ENCODE results near the gene LAMB2. TPM values are rescaled to one million over a fixed set of nuclear protein-coding genes. Genes with fewer than 3 reads are reported as not detected.

The LAMB2 gene
- total and polyA plus RNA-seq, 2 of the 8 experiments (the other 6 are each of a cell fraction or from before 2014, with no cell fraction given): 112 to 153 TPM

DNA sequence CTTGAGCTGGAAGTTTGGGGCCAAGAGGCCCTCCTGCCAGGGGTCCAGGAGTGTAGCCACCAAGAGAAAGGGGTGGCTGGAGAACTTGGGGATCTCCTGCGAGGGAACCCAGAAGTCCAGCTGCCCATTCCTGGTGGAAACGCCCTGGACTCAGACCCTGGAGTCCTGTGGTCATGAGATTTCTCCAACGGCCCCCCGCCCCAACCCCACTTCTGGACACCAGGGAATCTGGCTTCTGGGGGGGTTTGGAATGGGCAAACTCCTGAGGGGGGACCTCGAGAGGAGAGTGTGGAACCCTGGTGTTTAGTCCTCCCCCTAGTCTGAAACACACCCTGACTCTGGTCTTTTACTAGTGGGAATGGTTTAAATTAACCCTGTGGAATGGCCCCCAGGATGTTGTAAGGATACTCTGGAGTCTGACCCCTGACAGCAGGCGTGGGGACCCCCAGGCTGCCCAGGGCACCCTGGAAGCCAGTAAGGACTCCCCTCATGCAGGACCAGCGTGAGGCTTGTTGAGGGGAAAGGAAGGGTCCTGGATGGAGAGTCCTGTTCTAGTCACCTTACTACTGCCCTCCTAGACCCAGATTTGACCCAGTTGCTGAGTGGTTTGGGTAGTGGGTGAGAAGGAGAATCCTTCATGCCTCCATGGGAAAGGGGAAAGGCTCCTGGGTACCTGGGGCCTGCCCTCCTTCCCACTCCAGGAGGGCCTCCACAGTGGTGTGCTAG lies 39.1 kb upstream of the LAMB2 start:
- H3K23ac ChIP-seq (ENCODE audit: insufficient read length): no peak overlapping the region
- no peak overlapping the region for H4K91ac ChIP-seq (replicated peaks; ENCODE audit: insufficient read length, low read length)
- H3K18ac ChIP-seq (ENCODE audit: extremely low read depth, low read length): no peak overlapping the region; the same call in 1 of the 2 replicates
- CTCF ChIA-PET (ENCODE audit: partially characterized antibody): interaction anchor here (0.5 to 5.9 kb wide), 20 partner anchors 9 to 278 kb away, joined by 3 to 38 read pairs (median 4); partner anchors contain the start of genes LAMB2 and USP19
- POLR2A ChIA-PET (ENCODE audit: partially characterized antibody): interaction anchor here (0.6 to 2.1 kb wide), 7 partner anchors 9 to 187 kb away, joined by 3 to 8 read pairs (median 3); partner anchors contain the start of gene NDUFAF3
- no peak overlapping the region for H2BK120ac ChIP-seq (replicated peaks; ENCODE audit: low read depth, low read length)
- H2BK12ac ChIP-seq (ENCODE audit: low read depth, low read length): no peak overlapping the region
- H4K5ac ChIP-seq (ENCODE audit: insufficient read length, low read depth, low read length): no peak overlapping the region
- H3K56ac ChIP-seq (replicated peaks; ENCODE audit: insufficient read length, low read depth, low read length): no peak overlapping the region
- no peak overlapping the region; the same call in 1 of the 2 replicates for H4K8ac ChIP-seq (ENCODE audit: extremely low read depth, insufficient read depth, low read length)
- H3K4me2 ChIP-seq (ENCODE audit: insufficient read depth in 1 of 2, low read depth in 2 of 2, low read length in 2 of 2): peak overlapping the region; percentile 64 to 92
- no peak overlapping the region for H2AK5ac ChIP-seq (ENCODE audit: low read depth, low read length)
- peak overlapping the region; percentile 66 to 94 (median 78) for H3K4me3 ChIP-seq (ENCODE audit: extremely low read depth in 1 of 4, insufficient read depth in 2 of 4, low read depth in 3 of 4, low read length in 4 of 4)
- H2BK5ac ChIP-seq (ENCODE audit: low read depth, low read length): no peak overlapping the region
- no peak overlapping the region for H3K27ac ChIP-seq (ENCODE audit: low read depth, low read length)
- no peak overlapping the region for H3K4ac ChIP-seq (replicated peaks; ENCODE audit: insufficient read length, low read depth, low read length)
- FAIRE-seq (no peak), DNase-seq (ENCODE audit: low read depth in 1 of 2, low spot score in 2 of 2) (no peak)
- no peak overlapping the region; the same call in 1 of the 2 replicates for H2AFZ ChIP-seq (ENCODE audit: low read length)
- no peaks in the 10 kb centered on the region for H3K9me3 ChIP-seq (ENCODE audit: insufficient read depth in 2 of 2, low read depth in 1 of 2, low read length in 1 of 2)
- H3K9ac ChIP-seq (replicated peaks in 1 of 4; ENCODE audit: extremely low read depth in 1 of 4, low read depth in 3 of 4, low read length in 3 of 4): peak overlapping the region in 3 of 4 experiments; percentile 19 to 59 (median 58); a peak in 5 of 7 replicates
- H3K79me2 ChIP-seq (ENCODE audit: control insufficient read depth in 1 of 2, insufficient read depth in 2 of 2, low read length in 2 of 2): no peaks in the 10 kb centered on the region
- peaks cover 7% of the 10 kb centered on the region for H3K23me2 ChIP-seq (ENCODE audit: low read depth, low read length)
- H3K14ac ChIP-seq (ENCODE audit: insufficient read length): no peak overlapping the region
- H2BK20ac ChIP-seq (ENCODE audit: low read length): no peak overlapping the region
- no peaks in the 10 kb centered on the region for H4K20me1 ChIP-seq (replicated peaks in 1 of 2; ENCODE audit: control insufficient read depth in 1 of 2, insufficient read depth in 2 of 2, low read length in 2 of 2)
- WGBS, 2 experiments (ENCODE audit: extremely low coverage in 1 of 2, insufficient coverage in 1 of 2, insufficient read length in 1 of 2, insufficient replicate concordance in 2 of 2, low coverage in 1 of 2, low lambda C conversion rate in 2 of 2, missing lambda C conversion rate in 1 of 2): 66% methylated on average over 5 of the region's 7 CpGs; no CpG with 5 or more reads in 1 of the 2 experiments
- no peak overlapping the region for H2BK15ac ChIP-seq (ENCODE audit: low read length)
- peaks cover 0 to 3% (median 0%) of the 10 kb centered on the region in 4 experiments; a peak in 2 of 7 replicates for H3K27me3 ChIP-seq (replicated peaks in 1 of 4; ENCODE audit: control insufficient read depth in 3 of 4, extremely low read depth in 1 of 4, insufficient read depth in 3 of 4, low read length in 3 of 4)
- H3K4me1 ChIP-seq (replicated peaks in 1 of 4; ENCODE audit: control insufficient read depth in 3 of 4, insufficient read depth in 4 of 4, low read length in 3 of 4): peaks cover 0 to 23% (median 13%) of the 10 kb centered on the region in 4 experiments; a peak in 6 of 7 replicates
- H3K36me3 ChIP-seq (ENCODE audit: control insufficient read depth in 2 of 4, insufficient read depth in 4 of 4, low read length in 3 of 4): no peaks in the 10 kb centered on the region
- no peaks in the 10 kb centered on the region for H3K79me1 ChIP-seq (ENCODE audit: low read depth, low read length)
- TF ChIP-seq KDM5A (IDR thresholded peaks at IDR 0.05; ENCODE audit: low read length) (no peak), MAFK (IDR thresholded peaks at IDR 0.05; ENCODE audit: low read depth, low read length) (no peak), JUN (IDR thresholded peaks at IDR 0.05; ENCODE audit: low read depth, low read length) (no peak), GTF2F1 (IDR thresholded peaks at IDR 0.05; ENCODE audit: borderline replicate concordance, low read depth, low read length) (no peak), EGR1 (IDR thresholded peaks at IDR 0.05; ENCODE audit: borderline replicate concordance, low read depth, low read length) (no peak), KDM1A (IDR thresholded peaks at IDR 0.05; ENCODE audit: borderline replicate concordance, low read length) (no peak), RFX5 (IDR thresholded peaks at IDR 0.05; ENCODE audit: borderline replicate concordance, low read depth, low read length) (no peak), TAF1 (IDR thresholded peaks at IDR 0.05; ENCODE audit: low read depth, low read length) (no peak), CHD1 (IDR thresholded peaks at IDR 0.05; ENCODE audit: low read depth, low read length) (no peak)
- TF ChIP-seq, protein P1, sequence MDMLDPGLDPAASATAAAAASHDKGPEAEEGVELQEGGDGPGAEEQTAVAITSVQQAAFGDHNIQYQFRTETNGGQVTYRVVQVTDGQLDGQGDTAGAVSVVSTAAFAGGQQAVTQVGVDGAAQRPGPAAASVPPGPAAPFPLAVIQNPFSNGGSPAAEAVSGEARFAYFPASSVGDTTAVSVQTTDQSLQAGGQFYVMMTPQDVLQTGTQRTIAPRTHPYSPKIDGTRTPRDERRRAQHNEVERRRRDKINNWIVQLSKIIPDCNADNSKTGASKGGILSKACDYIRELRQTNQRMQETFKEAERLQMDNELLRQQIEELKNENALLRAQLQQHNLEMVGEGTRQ (IDR thresholded peaks at IDR 0.05; ENCODE audit: low read length): no peak
- TF ChIP-seq, protein P2, sequence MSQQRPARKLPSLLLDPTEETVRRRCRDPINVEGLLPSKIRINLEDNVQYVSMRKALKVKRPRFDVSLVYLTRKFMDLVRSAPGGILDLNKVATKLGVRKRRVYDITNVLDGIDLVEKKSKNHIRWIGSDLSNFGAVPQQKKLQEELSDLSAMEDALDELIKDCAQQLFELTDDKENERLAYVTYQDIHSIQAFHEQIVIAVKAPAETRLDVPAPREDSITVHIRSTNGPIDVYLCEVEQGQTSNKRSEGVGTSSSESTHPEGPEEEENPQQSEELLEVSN (IDR thresholded peaks at IDR 0.05): no peak
